HUES6 (cell line): Measurements from ENCODE around the gene ADAMTS7.

Source experiments
- H3K27ac ChIP-seq: 2 replicates; pipeline ENCODE4 v1.7.0; 2013; ENCODE audit warnings: low read depth, mild to moderate bottlenecking, low read length, inconsistent platforms
- H3K27me3 ChIP-seq: 2 replicates; pipeline ENCODE4 v1.6.1; 2013; ENCODE audit warnings: low read length; ENCODE audit not compliant: control insufficient read depth, insufficient read depth
- H3K36me3 ChIP-seq: 2 replicates; pipeline ENCODE4 v1.6.1; 2013; ENCODE audit warnings: low read length; ENCODE audit not compliant: control insufficient read depth, insufficient read depth
- H3K4me1 ChIP-seq: 2 replicates; pipeline ENCODE4 v1.6.1; 2013; ENCODE audit warnings: low read length; ENCODE audit not compliant: control insufficient read depth, insufficient read depth
- H3K4me3 ChIP-seq: 2 replicates; pipeline ENCODE4 v1.5.1; 2013; ENCODE audit warnings: low read depth, low read length
- H3K9ac ChIP-seq: one replicate; pipeline ENCODE4 v1.6.1; 2013; ENCODE audit warnings: mild to moderate bottlenecking, low read length
- H3K9me3 ChIP-seq: 2 replicates; pipeline ENCODE4 v1.6.1; 2013; ENCODE audit warnings: low read depth, low read length; ENCODE audit not compliant: control insufficient read depth, insufficient read depth

Gene ADAMTS7

GRCh38 chr15:78830514-78831228 lies 19.4 kb upstream of the ADAMTS7 start:
- H3K9ac ChIP-seq = no peak overlapping the region
- H3K36me3 ChIP-seq = no peaks in the 10 kb centered on the region
- no peak overlapping the region for H3K4me3 ChIP-seq
- no peaks in the 10 kb centered on the region for H3K9me3 ChIP-seq
- H3K27me3 ChIP-seq = no peaks in the 10 kb centered on the region; the same call in 1 of the 2 replicates
- H3K27ac ChIP-seq = no peak overlapping the region
- H3K4me1 ChIP-seq = peaks cover 2% of the 10 kb centered on the region; the same call in 1 of the 2 replicates

GRCh38 chr15:78828920-78829319 lies 17.7 kb upstream of the ADAMTS7 start:
- H3K9ac ChIP-seq = no peak overlapping the region
- peaks cover 7% of the 10 kb centered on the region; the same call in 1 of the 2 replicates for H3K4me1 ChIP-seq
- H3K4me3 ChIP-seq = no peak overlapping the region
- no peak overlapping the region for H3K27ac ChIP-seq
- no peaks in the 10 kb centered on the region for H3K9me3 ChIP-seq
- H3K27me3 ChIP-seq = no peaks in the 10 kb centered on the region; the same call in 1 of the 2 replicates
- no peaks in the 10 kb centered on the region for H3K36me3 ChIP-seq

- Histone ChIP-seq H3K27me3 (no peaks in the 10 kb centered on the region), H3K36me3 (no peaks in the 10 kb centered on the region), H3K4me1 (peaks cover 7% of the 10 kb centered on the region; the same call in 1 of the 2 replicates), H3K27ac (no peak overlapping the region), H3K4me3 (no peak overlapping the region), H3K9ac (no peak overlapping the region), H3K9me3 (no peaks in the 10 kb centered on the region)
Measured at GRCh38 chr15:78822514-78822913, 11.2 kb upstream of the ADAMTS7 start.

GRCh38 chr15:78811825-78812183 lies 540 bp upstream of the ADAMTS7 start:
- peaks cover 15% of the 10 kb centered on the region for H3K4me1 ChIP-seq
- H3K9me3 ChIP-seq = no peaks in the 10 kb centered on the region
- H3K9ac ChIP-seq = no peak overlapping the region
- H3K4me3 ChIP-seq = peak overlapping the region; percentile 50
- H3K36me3 ChIP-seq = no peaks in the 10 kb centered on the region
- peaks cover 24% of the 10 kb centered on the region for H3K27me3 ChIP-seq
- 0 out of 2 replicates have a peak overlapping the region, but pooled peaks have one; percentile 40 for H3K27ac ChIP-seq

GRCh38 chr15:78810362-78811123 lies 721 bp downstream of the ADAMTS7 start:
- peak overlapping the region; percentile 53 for H3K9ac ChIP-seq
- no peak overlapping the region for H3K27ac ChIP-seq

GRCh38 chr15:78810003-78810361 lies 1.3 kb downstream of the ADAMTS7 start:
- no peak overlapping the region for H3K9ac ChIP-seq
- H3K36me3 ChIP-seq = no peaks in the 10 kb centered on the region
- peaks cover 24% of the 10 kb centered on the region for H3K27me3 ChIP-seq
- H3K4me1 ChIP-seq = peaks cover 29% of the 10 kb centered on the region
- no peak overlapping the region for H3K27ac ChIP-seq
- H3K4me3 ChIP-seq = peak overlapping the region; percentile 92
- H3K9me3 ChIP-seq = no peaks in the 10 kb centered on the region

More at GRCh38 chr15:78810362-78811123, 721 bp downstream of the ADAMTS7 start:
- Histone ChIP-seq H3K27me3 (peaks cover 24% of the 10 kb centered on the region), H3K36me3 (no peaks in the 10 kb centered on the region), H3K4me3 (peak overlapping the region; percentile 92), H3K4me1 (peaks cover 24% of the 10 kb centered on the region), H3K9me3 (no peaks in the 10 kb centered on the region)

- Histone ChIP-seq H3K36me3 (no peaks in the 10 kb centered on the region), H3K27ac (no peak overlapping the region), H3K9me3 (no peaks in the 10 kb centered on the region), H3K4me1 (peaks cover 39% of the 10 kb centered on the region), H3K27me3 (peaks cover 24% of the 10 kb centered on the region), H3K9ac (no peak overlapping the region), H3K4me3 (no peak overlapping the region)
Measured at GRCh38 chr15:78808550-78808949, 2.7 kb downstream of the ADAMTS7 start.

- peaks cover 39% of the 10 kb centered on the region for H3K4me1 ChIP-seq
- peaks cover 20% of the 10 kb centered on the region for H3K27me3 ChIP-seq
- no peaks in the 10 kb centered on the region for H3K9me3 ChIP-seq
- no peak overlapping the region for H3K4me3 ChIP-seq
- no peaks in the 10 kb centered on the region for H3K36me3 ChIP-seq
- H3K27ac ChIP-seq = no peak overlapping the region
- H3K9ac ChIP-seq = no peak overlapping the region
Measured at GRCh38 chr15:78807359-78807758, 3.9 kb downstream of the ADAMTS7 start.

GRCh38 chr15:78804391-78804792 lies 6.9 kb downstream of the ADAMTS7 start:
- peaks cover 24% of the 10 kb centered on the region for H3K4me1 ChIP-seq
- peaks cover 5% of the 10 kb centered on the region for H3K27me3 ChIP-seq
- no peak overlapping the region for H3K27ac ChIP-seq
- H3K9ac ChIP-seq = no peak overlapping the region
- no peak overlapping the region for H3K4me3 ChIP-seq
- no peaks in the 10 kb centered on the region for H3K9me3 ChIP-seq
- no peaks in the 10 kb centered on the region for H3K36me3 ChIP-seq

- no peaks in the 10 kb centered on the region for H3K27me3 ChIP-seq
- no peak overlapping the region for H3K9ac ChIP-seq
- no peak overlapping the region for H3K27ac ChIP-seq
- H3K4me3 ChIP-seq = no peak overlapping the region
- H3K36me3 ChIP-seq = peaks cover 11% of the 10 kb centered on the region
- peaks cover 16% of the 10 kb centered on the region for H3K4me1 ChIP-seq
- no peaks in the 10 kb centered on the region for H3K9me3 ChIP-seq
Measured at GRCh38 chr15:78800806-78801205, 10.5 kb downstream of the ADAMTS7 start.

GRCh38 chr15:78800189-78800588 lies 11.1 kb downstream of the ADAMTS7 start:
- Histone ChIP-seq H3K36me3 (peaks cover 16% of the 10 kb centered on the region), H3K4me3 (no peak overlapping the region), H3K27ac (no peak overlapping the region), H3K4me1 (peaks cover 11% of the 10 kb centered on the region), H3K9ac (no peak overlapping the region), H3K27me3 (no peaks in the 10 kb centered on the region), H3K9me3 (no peaks in the 10 kb centered on the region)
